GM21786 (cell line): ENCODE data around the gene MED26.

ENCODE experiments used
- ATAC-seq: cut with Tn5 transposase; IDR thresholded peaks from one replicate; pipeline ENCODE4 v1.9.1; 2021; ENCODE audit not compliant: unreplicated experiment

Gene MED26

GRCh38 chr19:16542045-16542909 is 85.7 kb downstream of the MED26 start, which contains the start of gene CHERP:
Gene CHERP (minus strand): TSS chr19:16542437. CDS start chr19:16542378, 59 bp downstream.
- peak; percentile 60 for ATAC-seq

GRCh38 chr19:16541526-16542044 is 86.4 kb downstream of the MED26 start:
- ATAC-seq, result no peak

- ATAC-seq, result no peak
These were observed 87.1 kb downstream of the MED26 start for GRCh38 chr19:16540948-16541347.

- no peak for ATAC-seq
These were observed 90.9 kb downstream of the MED26 start for GRCh38 chr19:16537111-16537510.

GRCh38 chr19:16536130-16536529 is 91.9 kb downstream of the MED26 start:
- ATAC-seq, result no peak

- ATAC-seq, result no peak
These were observed 92.6 kb downstream of the MED26 start for GRCh38 chr19:16535381-16535780.

- no peak for ATAC-seq
These were observed 95.4 kb downstream of the MED26 start for GRCh38 chr19:16532440-16533234.

- no peak for ATAC-seq
These were observed 96.7 kb downstream of the MED26 start for GRCh38 chr19:16531380-16531669.

GRCh38 chr19:16530540-16531379 is 97.2 kb downstream of the MED26 start:
- ATAC-seq, result no peak

GRCh38 chr19:16529466-16530144 is 98.4 kb downstream of the MED26 start:
- no peak for ATAC-seq

GRCh38 chr19:16527971-16528521 is 100.0 kb downstream of the MED26 start:
- no peak for ATAC-seq

GRCh38 chr19:16527334-16527935 is 100.6 kb downstream of the MED26 start:
- ATAC-seq, result no peak

- no peak for ATAC-seq
These were observed 102.1 kb downstream of the MED26 start for GRCh38 chr19:16525751-16526481.

GRCh38 chr19:16524991-16525734 is 102.8 kb downstream of the MED26 start:
- ATAC-seq, result no peak
